ENCODE measurements around the gene ANKRD44.

ANKRD44 gene

GRCh38 chr2:197286805-197287595 is 23.6 kb downstream of the ANKRD44 start:
- DNase-seq, result no peak

DNA sequence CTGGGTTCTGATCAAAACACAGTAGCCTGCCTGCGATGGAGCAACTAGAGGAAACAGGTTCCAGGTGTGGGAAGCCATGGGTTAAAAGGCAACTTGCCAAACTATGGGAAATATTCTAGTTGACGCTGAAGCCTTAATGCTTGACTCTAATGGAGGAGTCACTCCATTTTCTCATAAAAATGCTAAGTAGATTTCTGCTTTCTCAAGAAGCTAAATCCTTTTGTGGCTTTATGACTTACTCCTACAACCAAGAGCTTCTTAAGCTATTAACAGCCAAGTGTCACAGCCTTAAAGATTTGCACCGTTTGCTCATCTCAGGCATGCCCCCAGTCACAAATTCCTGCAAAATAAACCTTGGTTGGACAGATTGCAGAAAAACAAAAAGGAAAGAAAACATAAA is 25.2 kb downstream of the ANKRD44 start:
- no peak for DNase-seq

DNA sequence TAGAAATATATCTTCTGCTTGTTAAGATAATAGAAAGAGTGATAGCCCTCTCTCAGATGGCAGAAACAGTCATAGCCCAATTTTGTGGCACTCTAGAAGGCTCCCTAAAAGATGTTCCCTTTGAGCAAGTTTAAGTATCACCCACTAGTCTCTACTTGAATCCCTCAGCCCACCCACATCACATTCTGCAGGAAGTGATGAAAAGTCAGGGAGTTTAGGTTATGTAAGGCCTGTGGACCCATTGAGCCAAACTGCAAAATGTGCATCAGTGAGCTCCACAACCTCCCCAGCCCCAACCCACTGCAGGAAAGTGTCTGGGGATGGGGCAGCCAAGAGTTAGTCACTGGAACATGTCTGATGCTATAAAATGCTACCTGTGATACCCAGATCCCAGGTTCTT is 25.6 kb downstream of the ANKRD44 start:
- DNase-seq, result no peak

- no peak for DNase-seq
Measured at GRCh38 chr2:197281421-197281820, 29.2 kb downstream of the ANKRD44 start.

DNA sequence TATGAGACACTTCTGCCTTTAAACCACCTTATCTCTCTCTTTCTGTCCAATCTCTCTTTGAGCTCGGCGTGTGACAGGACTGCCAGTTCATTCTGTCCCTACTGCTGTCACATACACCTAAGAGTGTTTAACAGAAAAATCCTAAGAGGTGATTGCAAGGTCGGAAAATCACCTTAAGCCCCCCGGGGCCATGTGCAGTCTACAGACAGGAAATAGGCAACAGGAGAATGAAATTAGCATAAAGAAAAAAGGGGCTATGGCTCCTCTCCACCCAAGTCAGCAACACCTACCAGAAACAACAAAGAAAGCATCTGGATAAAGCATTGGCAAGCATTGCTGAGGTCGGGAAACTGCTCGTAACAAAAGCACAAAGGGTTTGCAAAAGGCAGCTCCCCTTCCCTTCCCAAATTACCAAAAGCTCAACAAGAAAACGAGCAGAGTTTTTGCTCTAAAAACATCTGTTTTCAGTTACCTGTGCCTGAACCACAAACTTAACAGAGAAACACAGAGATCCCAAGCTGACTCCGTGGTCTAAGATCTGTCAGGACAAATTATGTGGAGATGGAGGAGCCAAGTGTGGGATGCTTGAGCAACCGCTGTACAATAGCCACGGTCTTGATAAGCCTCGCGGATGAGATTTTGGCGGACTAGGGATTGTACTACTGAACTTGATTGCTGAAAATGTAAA is 30.4 kb downstream of the ANKRD44 start:
- DNase-seq, result no peak

DNA sequence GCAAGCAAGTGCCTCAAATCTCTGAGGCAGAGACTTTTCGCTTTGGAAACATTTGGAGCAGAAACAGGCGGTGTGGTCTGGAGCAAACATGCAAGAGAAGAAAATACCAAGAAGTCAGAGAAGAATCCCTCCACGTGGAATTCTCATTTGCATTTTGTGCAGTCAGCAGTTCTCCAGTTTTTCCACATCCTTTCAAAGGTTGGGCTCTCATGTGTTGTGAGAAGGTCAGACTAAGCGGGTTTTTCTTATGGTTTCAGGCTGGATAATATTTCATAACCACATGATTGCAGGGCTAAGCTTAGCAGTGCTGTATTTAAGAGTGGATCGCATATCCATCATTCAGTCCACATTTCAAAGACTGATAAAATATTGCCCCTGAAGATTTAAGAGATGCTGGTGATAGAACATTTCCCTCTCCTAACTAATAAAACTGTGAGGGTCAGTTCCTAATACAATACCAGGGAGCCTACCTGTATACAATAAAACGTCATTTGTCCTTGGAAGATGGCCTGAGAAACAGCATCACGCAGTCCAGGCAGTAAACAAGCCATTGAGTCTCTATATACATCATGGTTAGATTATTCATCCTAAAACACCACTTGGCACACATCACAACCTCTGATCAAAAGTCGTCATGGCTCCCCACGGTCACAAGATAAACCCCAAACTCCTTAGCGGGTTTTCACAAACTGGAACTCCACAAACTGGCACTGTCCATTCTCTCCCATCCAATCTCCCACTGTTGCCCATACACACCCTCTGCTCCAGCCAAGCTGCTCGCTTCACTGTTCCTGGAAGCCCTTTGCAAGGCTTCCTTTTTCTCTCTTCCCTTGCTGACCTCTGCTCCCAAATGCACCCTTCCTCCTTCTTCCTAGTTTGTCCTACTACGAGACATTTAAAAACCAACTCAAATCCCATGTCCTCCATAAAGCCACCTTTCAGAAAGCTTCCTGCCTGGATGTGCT is 31.5 kb downstream of the ANKRD44 start:
- DNase-seq, result no peak

- DNase-seq, result no peak
Measured at GRCh38 chr2:197277794-197278193, 32.8 kb downstream of the ANKRD44 start.

DNA sequence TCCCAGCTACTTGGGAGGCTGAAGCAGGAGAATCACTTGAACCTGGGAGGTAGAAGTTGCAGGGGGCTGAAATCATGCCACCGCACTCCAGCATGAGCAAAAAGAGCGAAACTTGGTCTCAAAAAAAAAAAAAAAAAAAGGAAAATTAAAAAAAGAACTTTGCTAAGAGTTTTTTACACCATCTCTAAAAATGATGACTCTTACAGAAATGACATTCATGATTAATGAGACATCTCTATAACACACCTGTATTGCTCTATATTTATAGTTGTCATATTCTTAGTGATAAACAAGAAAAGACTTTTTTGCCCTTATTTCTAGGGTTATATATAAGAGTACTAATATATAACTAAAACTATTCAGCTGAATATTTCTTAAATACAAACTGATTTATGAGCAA is 34.4 kb downstream of the ANKRD44 start:
- no peak for DNase-seq

DNA sequence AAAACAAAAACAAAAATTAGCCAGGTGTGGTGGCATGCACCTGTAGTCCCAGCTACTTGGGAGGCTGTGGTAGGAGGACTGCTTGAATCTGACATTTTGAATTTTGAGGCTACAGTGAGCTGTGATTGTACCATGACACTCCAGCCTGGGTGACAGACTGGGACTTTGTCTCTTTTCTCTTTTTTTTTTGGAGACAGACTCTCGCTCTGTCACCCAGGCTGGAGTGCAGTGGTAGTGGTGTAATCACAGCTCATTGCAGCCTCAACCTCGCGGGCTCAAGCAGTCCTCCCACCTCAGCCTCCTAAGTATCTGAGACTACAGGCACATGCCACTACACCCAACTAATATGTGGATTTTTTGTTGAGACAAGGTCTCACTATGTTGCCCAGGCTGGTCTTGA is 35.6 kb downstream of the ANKRD44 start:
- DNase-seq, result no peak

GRCh38 chr2:197274349-197274748 is 36.2 kb downstream of the ANKRD44 start:
- no peak for DNase-seq

- DNase-seq, result peak; percentile 89
Measured at GRCh38 chr2:197273485-197273884, 37.1 kb downstream of the ANKRD44 start.

GRCh38 chr2:197270601-197271000 is 40.0 kb downstream of the ANKRD44 start:
- DNase-seq, result no peak

- DNase-seq, result no peak
Measured at GRCh38 chr2:197269815-197270214, 40.8 kb downstream of the ANKRD44 start.

DNA sequence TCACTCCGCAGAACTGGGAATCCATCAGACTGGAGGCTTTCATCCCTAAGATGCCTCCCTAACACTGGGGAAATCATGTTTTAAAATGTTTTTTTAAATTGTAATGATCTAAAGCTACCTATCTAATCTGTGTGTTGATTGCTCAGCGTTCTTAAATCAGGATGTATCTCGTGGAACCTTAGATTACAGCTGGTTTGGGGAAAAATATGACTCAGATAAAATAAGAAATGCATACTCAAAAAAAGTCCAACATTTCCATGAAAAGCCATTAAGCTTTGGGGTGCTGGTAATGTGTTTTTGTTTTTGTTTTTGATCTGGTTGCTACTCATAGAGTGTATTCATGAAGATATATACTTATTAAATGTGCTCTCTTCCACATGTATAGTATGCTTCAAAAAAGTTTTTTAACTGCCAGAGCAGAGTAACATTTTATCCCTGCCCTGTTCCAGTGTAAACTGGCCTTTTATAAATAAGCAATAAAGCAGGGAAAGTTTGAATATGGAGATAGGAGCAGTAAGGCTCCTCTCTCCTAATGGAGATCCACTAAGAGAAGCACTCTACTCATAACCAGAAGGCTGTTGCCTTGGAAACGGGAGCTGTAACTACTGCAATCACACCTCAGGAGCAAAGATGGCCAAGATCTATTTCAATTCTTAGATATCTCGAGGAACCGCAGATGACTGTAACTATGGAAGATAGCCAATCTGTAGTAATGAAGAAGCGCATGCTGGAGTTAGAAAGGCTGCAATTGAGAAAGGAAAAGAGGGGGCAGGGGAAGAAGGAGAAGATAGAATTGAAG is 41.6 kb downstream of the ANKRD44 start:
- no peak for DNase-seq

GRCh38 chr2:197266477-197266876 is 44.1 kb downstream of the ANKRD44 start:
- no peak for DNase-seq

- DNase-seq, result no peak
Measured at GRCh38 chr2:197265924-197266323, 44.7 kb downstream of the ANKRD44 start.

- no peak for DNase-seq
Measured at GRCh38 chr2:197265036-197265435, 45.5 kb downstream of the ANKRD44 start.

- DNase-seq, result no peak
Measured at GRCh38 chr2:197264332-197264731, 46.2 kb downstream of the ANKRD44 start.

DNA sequence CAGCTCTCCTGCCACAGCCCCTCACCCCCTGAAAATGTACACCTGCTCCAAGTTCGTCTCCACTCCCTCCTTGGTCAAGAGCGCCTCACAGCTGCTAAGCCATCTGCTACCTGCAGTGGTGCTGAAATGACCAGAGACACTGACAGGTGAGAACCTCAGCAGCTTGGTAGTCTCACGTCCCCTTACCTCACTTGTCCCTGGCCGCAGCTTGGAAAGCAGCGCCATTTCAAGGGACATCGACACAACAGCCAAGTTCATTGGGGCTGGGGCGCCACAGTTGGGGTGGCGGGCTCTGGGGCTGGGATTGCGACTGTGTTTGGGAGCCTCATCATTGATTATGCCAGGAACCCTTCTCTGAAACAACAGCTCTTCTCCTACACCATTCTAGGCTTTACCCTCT is 47.5 kb downstream of the ANKRD44 start:
- no peak for DNase-seq

DNA sequence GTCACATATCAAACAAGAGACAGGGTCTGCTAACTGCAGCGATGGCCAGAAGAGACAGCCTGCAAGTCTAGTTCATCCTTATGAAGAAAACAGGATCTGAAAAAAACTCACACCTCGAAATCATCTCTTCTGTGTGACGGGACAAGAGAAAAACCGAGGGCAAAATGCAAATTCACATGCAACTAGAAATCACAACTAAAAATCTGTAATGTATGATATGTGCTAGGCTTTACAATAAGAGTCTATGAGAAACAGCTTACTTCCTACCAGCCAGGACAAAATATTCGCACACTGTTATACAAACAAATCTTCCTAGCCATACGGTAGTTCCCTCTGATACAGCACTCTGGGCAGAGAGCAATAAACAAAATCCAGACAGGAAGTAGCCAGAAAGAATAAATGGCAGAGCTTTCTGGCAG is 48.8 kb downstream of the ANKRD44 start:
- peak; percentile 48 for DNase-seq

DNA sequence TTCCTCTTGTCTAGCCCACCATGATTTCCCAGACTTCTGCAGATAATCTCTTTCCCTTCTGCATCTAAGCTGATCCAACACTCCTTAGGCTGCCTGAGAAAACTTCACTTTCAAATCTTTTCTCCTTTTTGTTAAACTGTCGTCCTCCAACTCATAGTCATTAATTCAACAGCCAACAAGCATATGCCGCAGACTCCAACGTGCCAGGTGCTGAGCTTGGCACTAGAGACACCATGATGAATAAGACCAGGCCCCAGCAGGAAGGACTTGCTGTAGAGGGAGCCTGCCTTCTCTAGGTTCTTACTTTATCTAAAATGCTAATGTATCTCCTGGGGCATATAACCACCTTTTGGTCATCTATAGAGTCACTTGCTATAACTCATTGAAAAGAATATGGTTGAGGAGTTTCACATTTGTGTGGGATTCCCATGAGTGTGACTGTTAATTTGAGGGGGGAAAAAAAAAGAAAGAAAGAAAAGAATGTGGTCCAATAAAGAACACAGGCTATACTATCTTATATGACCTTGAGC is 51.0 kb downstream of the ANKRD44 start:
- DNase-seq, result no peak

GRCh38 chr2:197258580-197258979 is 52.0 kb downstream of the ANKRD44 start:
- DNase-seq, result no peak
